GM12864 (cell line): Measurements from ENCODE around the gene TSPAN3.
A peak's percentile ranks its signal among the peaks of the same experiment; 100 is the strongest.

Experiments
- DNase-seq: peaks from one replicate; pipeline ENCODE4 v3.0.0-alpha.2; 2011; ENCODE audit warnings: low read depth
- H3K4me3 ChIP-seq: 2 replicates; pipeline ENCODE4 v1.5.1; 2011; ENCODE audit warnings: mild to moderate bottlenecking, low read depth, low read length, control low read depth
- CTCF ChIP-seq: IDR thresholded peaks from 2 replicates; pipeline ENCODE4 v1.5.1; 2011; ENCODE audit warnings: low read depth, mild to moderate bottlenecking, moderate library complexity, low read length, control low read depth, inconsistent platforms; ENCODE audit errors: missing control alignments

TSPAN3 gene

GRCh38 chr15:77075528-77075927 lies 4.6 kb upstream of the TSPAN3 start:
- no peak for TF ChIP-seq CTCF
- no peak overlapping the region for H3K4me3 ChIP-seq
- DNase-seq, result no peak

- H3K4me3 ChIP-seq, result no peak overlapping the region
- DNase-seq, result no peak
- TF ChIP-seq CTCF, result no peak
These were observed 3.4 kb upstream of the TSPAN3 start for GRCh38 chr15:77074350-77074749.

GRCh38 chr15:77071305-77072223 lies 655 bp upstream of the TSPAN3 start:
- TF ChIP-seq CTCF, result no peak
- DNase-seq, result no peak
- peak overlapping the region; percentile 91; the same call in 1 of the 2 replicates for H3K4me3 ChIP-seq

- no peak for TF ChIP-seq CTCF
- no peak for DNase-seq
- peak overlapping the region; percentile 91 for H3K4me3 ChIP-seq
These were observed 772 bp downstream of the TSPAN3 start for GRCh38 chr15:77070180-77070494.

GRCh38 chr15:77069521-77070121 lies 1.3 kb downstream of the TSPAN3 start:
- H3K4me3 ChIP-seq, result peak overlapping the region; percentile 91
- no peak for TF ChIP-seq CTCF
- no peak for DNase-seq

GRCh38 chr15:77068633-77069032 lies 2.3 kb downstream of the TSPAN3 start:
- TF ChIP-seq CTCF, result no peak
- no peak for DNase-seq

More at GRCh38 chr15:77068633-77069032, 2.3 kb downstream of the TSPAN3 start:
- no peak overlapping the region for H3K4me3 ChIP-seq
